GM18519 (cell line): ENCODE data around the gene CCDC167.

Experiments used
- ATAC-seq: cut with Tn5 transposase; IDR thresholded peaks from one replicate; pipeline ENCODE4 v1.9.1; 2021; ENCODE audit warnings: mild to moderate bottlenecking, moderate library complexity; ENCODE audit not compliant: unreplicated experiment, low FRiP score

The CCDC167 gene

GRCh38 chr6:37491171-37491829 lies 8.4 kb downstream of the CCDC167 start:
- no peak for ATAC-seq

- ATAC-seq: no peak
Measured at GRCh38 chr6:37490536-37491170, 9.0 kb downstream of the CCDC167 start.

GRCh38 chr6:37489697-37490336 lies 9.9 kb downstream of the CCDC167 start:
- ATAC-seq: no peak

GRCh38 chr6:37488476-37488875 lies 11.2 kb downstream of the CCDC167 start:
- ATAC-seq: no peak

- no peak for ATAC-seq
Measured at GRCh38 chr6:37487591-37488380, 11.9 kb downstream of the CCDC167 start.

GRCh38 chr6:37486121-37486839 lies 13.4 kb downstream of the CCDC167 start:
- ATAC-seq: no peak

- ATAC-seq: no peak
Measured at GRCh38 chr6:37485291-37485702, 14.4 kb downstream of the CCDC167 start.

GRCh38 chr6:37484786-37485170 lies 14.9 kb downstream of the CCDC167 start:
- no peak for ATAC-seq

GRCh38 chr6:37483917-37484785 lies 15.5 kb downstream of the CCDC167 start:
- ATAC-seq: no peak

- no peak for ATAC-seq
Measured at GRCh38 chr6:37483252-37483901, 16.3 kb downstream of the CCDC167 start.

GRCh38 chr6:37482606-37483251 lies 17.0 kb downstream of the CCDC167 start:
- no peak for ATAC-seq

GRCh38 chr6:37481711-37482605 lies 17.7 kb downstream of the CCDC167 start:
- no peak for ATAC-seq

- no peak for ATAC-seq
Measured at GRCh38 chr6:37480951-37481534, 18.6 kb downstream of the CCDC167 start.

GRCh38 chr6:37480118-37480736 lies 19.5 kb downstream of the CCDC167 start:
- ATAC-seq: no peak

GRCh38 chr6:37479266-37479854 lies 20.3 kb downstream of the CCDC167 start:
- no peak for ATAC-seq

- no peak for ATAC-seq
Measured at GRCh38 chr6:37478827-37479226, 20.9 kb downstream of the CCDC167 start.
